Measurements from ENCODE around the gene TTI1. TPM values are rescaled to one million over a fixed set of nuclear protein-coding genes. Genes with fewer than 3 reads are reported as not detected.
A peak's percentile ranks its signal among the peaks of the same experiment; 100 is the strongest.

TTI1 gene
- total RNA-seq, 1 donor from 2014 or later, result 52.1 TPM

DNA sequence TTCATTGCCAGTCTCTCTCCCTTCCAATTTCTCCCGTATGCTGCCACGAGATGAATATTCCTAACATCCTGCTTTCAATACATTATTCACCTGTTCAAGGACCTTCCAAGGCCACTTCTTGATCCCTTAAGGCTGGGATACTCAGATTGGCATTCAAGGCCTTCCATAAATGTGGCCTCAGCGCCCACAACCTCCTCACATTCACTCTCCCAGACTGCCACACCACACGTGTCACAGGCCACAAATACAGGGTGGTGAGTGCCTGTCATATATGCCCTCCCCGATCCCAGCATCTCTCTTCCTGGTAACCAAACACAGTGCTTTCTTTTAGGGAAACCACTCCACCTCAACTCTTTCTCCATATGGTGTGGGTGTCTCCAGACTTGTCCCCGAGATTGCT, 55.5 kb downstream of the TTI1 start:
- no peak for TF ChIP-seq EZH2phosphoT487 (IDR thresholded peaks at IDR 0.05)
- TF ChIP-seq EZH2 (IDR thresholded peaks at IDR 0.05), result no peak
- TF ChIP-seq, protein P1, sequence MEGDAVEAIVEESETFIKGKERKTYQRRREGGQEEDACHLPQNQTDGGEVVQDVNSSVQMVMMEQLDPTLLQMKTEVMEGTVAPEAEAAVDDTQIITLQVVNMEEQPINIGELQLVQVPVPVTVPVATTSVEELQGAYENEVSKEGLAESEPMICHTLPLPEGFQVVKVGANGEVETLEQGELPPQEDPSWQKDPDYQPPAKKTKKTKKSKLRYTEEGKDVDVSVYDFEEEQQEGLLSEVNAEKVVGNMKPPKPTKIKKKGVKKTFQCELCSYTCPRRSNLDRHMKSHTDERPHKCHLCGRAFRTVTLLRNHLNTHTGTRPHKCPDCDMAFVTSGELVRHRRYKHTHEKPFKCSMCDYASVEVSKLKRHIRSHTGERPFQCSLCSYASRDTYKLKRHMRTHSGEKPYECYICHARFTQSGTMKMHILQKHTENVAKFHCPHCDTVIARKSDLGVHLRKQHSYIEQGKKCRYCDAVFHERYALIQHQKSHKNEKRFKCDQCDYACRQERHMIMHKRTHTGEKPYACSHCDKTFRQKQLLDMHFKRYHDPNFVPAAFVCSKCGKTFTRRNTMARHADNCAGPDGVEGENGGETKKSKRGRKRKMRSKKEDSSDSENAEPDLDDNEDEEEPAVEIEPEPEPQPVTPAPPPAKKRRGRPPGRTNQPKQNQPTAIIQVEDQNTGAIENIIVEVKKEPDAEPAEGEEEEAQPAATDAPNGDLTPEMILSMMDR (IDR thresholded peaks at IDR 0.05), result no peak
- Histone ChIP-seq H3F3A (ENCODE audit: low read depth) (peaks cover 16% of the 10 kb centered on the region), H4K20me1 (ENCODE audit: low read depth) (no peaks in the 10 kb centered on the region), H3K36me3 (no peaks in the 10 kb centered on the region), H3K27ac (no peak overlapping the region), H3K79me2 (ENCODE audit: low read depth) (no peaks in the 10 kb centered on the region), H2AFZ (replicated peaks) (no peak overlapping the region), H3K4me2 (peak overlapping the region; percentile 57), H3K27me3 (no peaks in the 10 kb centered on the region), H3K9ac (no peak overlapping the region), H3K4me3 (no peak overlapping the region), H3K9me3 (ENCODE audit: low read depth) (no peaks in the 10 kb centered on the region), H3K4me1 (peaks cover 25% of the 10 kb centered on the region)
- Mint-ChIP-seq H3K9me3 (no peaks in the 10 kb centered on the region), H3K27me3 (ENCODE audit: insufficient read depth, low read depth) (no peaks in the 10 kb centered on the region), H3K4me3 (peak overlapping the region; percentile 8), H3K27ac (peak overlapping the region; percentile 42), H3K36me3 (peaks cover 8% of the 10 kb centered on the region), H3K4me1 (peaks cover 50% of the 10 kb centered on the region)
- no peak for DNase-seq (ENCODE audit: low spot score)

DNA sequence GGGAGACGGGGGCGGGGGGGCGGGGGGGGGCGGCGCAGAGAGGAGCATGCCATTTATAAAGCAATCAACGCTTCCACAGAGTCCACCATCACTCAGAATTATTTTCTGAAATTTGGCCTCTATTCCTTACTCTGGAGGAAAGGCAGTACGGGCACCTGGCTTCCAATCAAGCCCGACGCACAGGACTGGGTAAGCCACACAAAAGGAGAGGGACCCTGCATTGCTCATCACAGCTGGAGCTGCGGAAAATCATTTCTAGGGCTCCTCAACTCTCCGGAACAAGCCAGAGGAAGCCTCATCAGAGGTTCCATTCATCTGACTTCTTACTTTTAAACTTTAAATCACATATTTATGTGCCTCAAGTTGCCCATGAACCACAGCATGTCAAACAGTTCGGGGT, 55.9 kb downstream of the TTI1 start:
- Mint-ChIP-seq H3K36me3 (peaks cover 4% of the 10 kb centered on the region), H3K9me3 (no peaks in the 10 kb centered on the region), H3K27me3 (ENCODE audit: insufficient read depth, low read depth) (peaks cover under 1% of the 10 kb centered on the region), H3K4me1 (peaks cover 45% of the 10 kb centered on the region), H3K4me3 (peak overlapping the region; percentile 8), H3K27ac (peak overlapping the region; percentile 42)
- Histone ChIP-seq H3K27me3 (no peaks in the 10 kb centered on the region), H3K9me3 (ENCODE audit: low read depth) (no peaks in the 10 kb centered on the region), H4K20me1 (ENCODE audit: low read depth) (no peaks in the 10 kb centered on the region), H3K4me2 (peak overlapping the region; percentile 57), H3K4me1 (peaks cover 25% of the 10 kb centered on the region), H3F3A (ENCODE audit: low read depth) (peaks cover 16% of the 10 kb centered on the region), H3K36me3 (no peaks in the 10 kb centered on the region), H3K9ac (no peak overlapping the region), H2AFZ (replicated peaks) (peak overlapping the region; percentile 50), H3K79me2 (ENCODE audit: low read depth) (no peaks in the 10 kb centered on the region), H3K27ac (no peak overlapping the region), H3K4me3 (no peak overlapping the region)
- peak; percentile 26 for DNase-seq (ENCODE audit: low spot score)
- TF ChIP-seq, protein P1 (IDR thresholded peaks at IDR 0.05), result no peak
- TF ChIP-seq EZH2phosphoT487 (IDR thresholded peaks at IDR 0.05) (no peak), EZH2 (IDR thresholded peaks at IDR 0.05) (no peak)

DNA sequence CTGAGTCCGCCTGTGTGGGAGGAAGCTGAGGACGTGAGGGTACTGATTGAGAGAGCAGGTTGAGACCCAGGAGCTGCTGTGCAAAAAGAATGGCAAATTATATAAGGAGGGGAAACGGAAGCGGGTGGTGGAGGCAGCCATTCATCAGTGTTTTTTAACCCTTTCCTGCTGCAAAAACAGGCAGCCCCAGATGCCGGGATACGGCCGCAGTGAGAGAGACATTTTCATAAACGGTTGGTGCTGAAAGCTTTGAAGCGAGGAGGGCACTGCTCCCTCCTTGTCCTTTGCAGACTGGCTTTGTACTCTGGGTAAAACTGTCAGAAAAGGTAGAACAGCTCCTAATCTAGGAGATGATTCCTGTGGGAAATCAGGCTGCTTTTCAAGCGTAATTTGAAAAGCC, 56.4 kb downstream of the TTI1 start:
- no peaks in the 10 kb centered on the region for H3K9me3 Mint-ChIP-seq
- no peaks in the 10 kb centered on the region for H3K9me3 ChIP-seq (ENCODE audit: low read depth)
- TF ChIP-seq EZH2 (IDR thresholded peaks at IDR 0.05) (no peak), EZH2phosphoT487 (IDR thresholded peaks at IDR 0.05) (no peak)
- TF ChIP-seq, protein P1 (IDR thresholded peaks at IDR 0.05), result no peak
- peaks cover 16% of the 10 kb centered on the region for H3F3A ChIP-seq (ENCODE audit: low read depth)
- H3K36me3 ChIP-seq, result no peaks in the 10 kb centered on the region
- H3K4me2 ChIP-seq, result peak overlapping the region; percentile 57
- no peaks in the 10 kb centered on the region for H4K20me1 ChIP-seq (ENCODE audit: low read depth)
- DNase-seq (ENCODE audit: low spot score), result peak; percentile 11
- H3K4me1 ChIP-seq, result peaks cover 25% of the 10 kb centered on the region
- H3K4me1 Mint-ChIP-seq, result peaks cover 44% of the 10 kb centered on the region
- no peak overlapping the region for H3K27ac ChIP-seq
- H3K9ac ChIP-seq, result no peak overlapping the region
- no peak overlapping the region for H3K4me3 ChIP-seq
- H3K27ac Mint-ChIP-seq, result peak overlapping the region; percentile 40
- H3K27me3 Mint-ChIP-seq (ENCODE audit: insufficient read depth, low read depth), result peaks cover 2% of the 10 kb centered on the region
- no peak overlapping the region for H2AFZ ChIP-seq (replicated peaks)
- H3K4me3 Mint-ChIP-seq, result peak overlapping the region; percentile 72
- H3K79me2 ChIP-seq (ENCODE audit: low read depth), result no peaks in the 10 kb centered on the region
- peaks cover 2% of the 10 kb centered on the region for H3K36me3 Mint-ChIP-seq
- no peaks in the 10 kb centered on the region for H3K27me3 ChIP-seq

All from neural progenitor cell (in vitro differentiated cells).